Activated T-cell treated with anti-CD3 and anti-CD28 coated beads, Interleukin-2, amount 50 U/mL, for 24 hours (primary cell): ENCODE measurements around the gene PROC.
A peak's percentile ranks its signal among the peaks of the same experiment; 100 is the strongest.
"Not testable (repeated sequence)": the region's sequence is repeated elsewhere in the genome, so short reads cannot be mapped to it uniquely, and the experiment has no call there.

ENCODE experiments used
- DNase-seq: peaks from one replicate; pipeline ENCODE4 v3.0.0-alpha.2; 2020
- H3K27ac Mint-ChIP-seq: 2 replicates; pipeline ENCODE4 v1.8.0; 2020; ENCODE audit warnings: mild to moderate bottlenecking, mixed read lengths
- H3K27me3 Mint-ChIP-seq: 2 replicates; pipeline ENCODE4 v1.8.0; 2020; ENCODE audit warnings: mixed read lengths
- H3K36me3 Mint-ChIP-seq: 2 replicates; pipeline ENCODE4 v1.8.0; 2020; ENCODE audit warnings: low read depth, mixed read lengths
- H3K4me1 Mint-ChIP-seq: 2 replicates; pipeline ENCODE4 v1.8.0; 2020; ENCODE audit warnings: low read depth, mixed read lengths
- H3K4me3 Mint-ChIP-seq: 2 replicates; pipeline ENCODE4 v1.8.0; 2020; ENCODE audit warnings: mild to moderate bottlenecking, moderate library complexity, mixed read lengths
- H3K9me3 Mint-ChIP-seq: 2 replicates; pipeline ENCODE4 v1.8.0; 2020; ENCODE audit warnings: mixed read lengths

PROC gene

DNA sequence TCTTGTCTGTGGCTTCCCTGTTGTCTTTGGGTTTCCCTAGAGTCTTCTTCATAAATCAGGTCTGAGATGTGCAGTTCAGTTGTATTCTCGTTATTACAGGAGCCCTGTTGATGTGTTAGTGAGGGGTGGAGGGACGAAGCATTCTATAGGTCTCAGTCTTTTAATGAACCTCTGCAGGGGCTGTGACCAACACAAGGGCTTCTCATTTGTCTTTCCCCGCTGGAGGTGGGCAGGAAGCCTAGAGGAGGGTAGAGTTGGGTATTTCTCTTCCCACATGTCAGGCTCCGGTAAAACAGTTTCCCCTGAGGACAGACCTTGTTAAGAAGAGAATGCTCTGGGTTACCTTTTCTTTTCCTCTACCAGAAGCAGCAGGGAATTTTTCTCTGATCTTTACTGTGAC is 31.2 kb downstream of the PROC start:
- no peak overlapping the region for H3K27ac Mint-ChIP-seq

DNA sequence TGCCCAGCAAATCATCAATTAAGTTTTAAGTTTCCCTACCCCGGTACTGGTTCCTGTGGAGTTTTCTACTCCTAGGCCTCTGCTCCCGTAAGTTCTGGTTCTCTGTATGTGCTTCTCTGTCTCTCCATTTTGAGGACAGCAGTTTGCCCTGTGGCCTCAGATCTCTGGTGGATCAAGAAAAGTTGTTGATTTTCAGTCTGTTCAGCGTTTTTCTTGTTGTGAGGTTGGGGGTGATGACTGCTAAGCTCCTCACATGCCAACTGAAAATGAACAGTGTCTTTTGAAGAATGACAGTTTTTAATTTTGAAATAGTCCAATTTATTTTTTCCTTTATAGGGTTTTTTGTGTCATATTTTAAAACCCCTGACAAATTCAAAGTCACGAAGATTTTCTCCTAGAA is 31.7 kb downstream of the PROC start:
- Mint-ChIP-seq H3K27ac (no peak overlapping the region), H3K36me3 (peaks cover 12% of the 10 kb centered on the region), H3K4me1 (no peaks in the 10 kb centered on the region), H3K27me3 (no peaks in the 10 kb centered on the region), H3K9me3 (peaks cover 7% of the 10 kb centered on the region), H3K4me3 (no peak overlapping the region)
- no peak for DNase-seq

More for the DNA sequence above, 31.2 kb downstream of the PROC start:
- Mint-ChIP-seq H3K36me3 (peaks cover 12% of the 10 kb centered on the region), H3K4me3 (no peak overlapping the region), H3K9me3 (peaks cover 7% of the 10 kb centered on the region), H3K4me1 (no peaks in the 10 kb centered on the region), H3K27me3 (no peaks in the 10 kb centered on the region)
- no peak for DNase-seq

DNA sequence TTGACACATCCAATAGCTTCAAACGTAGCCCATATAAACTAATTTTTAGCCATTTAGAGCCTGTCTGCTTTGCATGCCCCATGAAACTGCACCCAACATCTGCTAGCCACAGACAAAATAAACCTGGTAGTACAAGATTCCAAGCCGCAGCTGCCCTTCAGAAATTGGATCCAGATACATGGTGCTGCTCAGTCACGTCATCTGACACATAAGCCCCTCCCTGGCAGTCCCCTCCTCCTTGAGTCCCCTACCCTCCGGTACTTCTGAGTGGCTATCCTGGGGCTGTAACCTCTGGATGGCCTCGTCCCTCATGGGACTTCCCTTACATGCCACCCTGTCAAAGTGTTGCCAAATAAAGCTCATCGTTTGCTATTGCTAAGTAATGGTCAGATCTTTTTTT is 33.8 kb downstream of the PROC start:
- DNase-seq, result no peak
- no peaks in the 10 kb centered on the region for H3K27me3 Mint-ChIP-seq
- H3K4me1 Mint-ChIP-seq, result peaks cover 11% of the 10 kb centered on the region

DNA sequence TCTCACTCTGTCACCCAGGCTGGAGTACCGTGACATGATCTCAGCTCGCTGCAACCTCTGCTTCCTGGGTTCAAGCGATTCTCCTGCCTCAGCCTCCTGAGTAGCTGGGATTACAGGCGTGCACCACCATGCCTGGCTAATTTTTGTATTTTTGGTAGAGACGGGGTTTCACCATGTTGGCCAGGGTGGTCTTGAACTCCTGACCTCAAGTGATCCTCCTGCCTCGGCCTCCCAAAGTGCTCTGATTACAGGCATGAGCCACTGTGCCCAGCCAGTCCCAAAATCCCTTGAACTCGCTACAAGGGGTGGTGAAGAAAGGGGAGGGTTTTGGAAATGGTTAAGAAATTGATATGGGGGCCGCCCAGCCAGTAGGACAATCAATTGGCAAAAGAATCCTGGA is 34.2 kb downstream of the PROC start:
- H3K4me3 Mint-ChIP-seq, H3K9me3 Mint-ChIP-seq, H3K27ac Mint-ChIP-seq, DNase-seq, H3K27me3 Mint-ChIP-seq: not testable (repeated sequence)
- Mint-ChIP-seq H3K36me3 (peaks cover 27% of the 10 kb centered on the region), H3K4me1 (peaks cover 12% of the 10 kb centered on the region)

More for the DNA sequence above, 33.8 kb downstream of the PROC start:
- H3K9me3 Mint-ChIP-seq, result peaks cover under 1% of the 10 kb centered on the region
- H3K36me3 Mint-ChIP-seq, result peaks cover 23% of the 10 kb centered on the region
- H3K4me3 Mint-ChIP-seq, result no peak overlapping the region
- H3K27ac Mint-ChIP-seq, result no peak overlapping the region

DNA sequence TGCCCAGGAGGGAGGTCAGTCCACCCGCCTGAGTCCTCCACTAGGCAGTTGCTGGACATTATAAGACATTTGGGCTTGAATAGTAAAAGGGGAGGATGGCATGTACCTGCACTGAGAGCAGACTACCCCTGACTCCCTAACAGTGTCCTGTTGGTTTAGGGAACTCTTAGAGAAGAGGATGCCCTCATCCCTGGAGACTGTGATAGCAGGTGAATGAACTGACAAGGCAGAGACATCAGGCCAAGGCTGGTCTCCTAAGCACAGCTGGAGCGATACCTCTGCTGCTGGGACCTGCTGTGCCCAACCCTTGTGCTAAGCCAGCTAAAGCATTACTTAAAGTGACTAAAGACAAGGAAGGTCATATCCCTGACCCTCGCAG is 34.8 kb downstream of the PROC start:
- Mint-ChIP-seq H3K27ac (no peak overlapping the region), H3K4me1 (peaks cover 17% of the 10 kb centered on the region), H3K9me3 (no peaks in the 10 kb centered on the region), H3K4me3 (no peak overlapping the region), H3K36me3 (peaks cover 29% of the 10 kb centered on the region), H3K27me3 (no peaks in the 10 kb centered on the region)
- no peak for DNase-seq

DNA sequence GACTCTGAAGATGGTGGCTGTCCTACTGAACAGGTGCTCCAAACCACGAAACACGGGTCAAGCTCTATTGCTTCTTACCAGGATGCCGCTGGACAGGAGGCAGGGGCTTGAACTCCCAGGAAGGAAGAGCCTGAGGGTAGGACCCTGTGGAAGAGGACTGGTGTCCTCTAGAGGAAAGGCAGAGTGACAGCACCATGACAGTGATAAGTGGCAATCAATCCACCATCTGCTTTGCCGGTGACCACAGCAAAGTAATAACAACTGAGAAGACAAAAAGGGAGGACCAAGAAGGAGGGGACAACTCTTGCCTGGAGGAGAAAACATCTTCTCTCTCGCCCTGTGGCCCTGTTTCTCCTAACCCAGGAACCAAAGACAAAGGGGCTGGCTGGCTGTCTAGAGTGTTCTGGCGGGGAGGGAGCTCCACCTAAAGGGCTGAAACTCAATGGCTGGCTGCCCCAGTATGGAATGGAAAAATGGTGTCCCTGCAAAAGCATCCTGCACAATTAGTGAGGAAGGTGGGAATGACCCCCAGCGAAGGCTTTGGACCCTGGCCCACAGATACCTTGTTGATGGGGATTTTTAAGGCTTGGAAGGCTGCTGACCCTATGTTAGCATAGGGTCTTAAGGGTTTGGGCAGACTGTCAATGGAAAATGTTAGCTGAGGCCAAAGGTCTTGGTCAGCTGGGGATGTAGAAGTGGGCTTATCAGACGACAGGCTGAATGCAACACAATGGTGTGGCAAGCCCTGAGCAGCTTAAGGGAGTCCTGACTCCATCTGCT is 35.4 kb downstream of the PROC start:
- no peak for DNase-seq
- Mint-ChIP-seq H3K27ac (no peak overlapping the region), H3K4me1 (peaks cover 17% of the 10 kb centered on the region), H3K4me3 (no peak overlapping the region), H3K27me3 (no peaks in the 10 kb centered on the region), H3K36me3 (peaks cover 29% of the 10 kb centered on the region), H3K9me3 (no peaks in the 10 kb centered on the region)

DNA sequence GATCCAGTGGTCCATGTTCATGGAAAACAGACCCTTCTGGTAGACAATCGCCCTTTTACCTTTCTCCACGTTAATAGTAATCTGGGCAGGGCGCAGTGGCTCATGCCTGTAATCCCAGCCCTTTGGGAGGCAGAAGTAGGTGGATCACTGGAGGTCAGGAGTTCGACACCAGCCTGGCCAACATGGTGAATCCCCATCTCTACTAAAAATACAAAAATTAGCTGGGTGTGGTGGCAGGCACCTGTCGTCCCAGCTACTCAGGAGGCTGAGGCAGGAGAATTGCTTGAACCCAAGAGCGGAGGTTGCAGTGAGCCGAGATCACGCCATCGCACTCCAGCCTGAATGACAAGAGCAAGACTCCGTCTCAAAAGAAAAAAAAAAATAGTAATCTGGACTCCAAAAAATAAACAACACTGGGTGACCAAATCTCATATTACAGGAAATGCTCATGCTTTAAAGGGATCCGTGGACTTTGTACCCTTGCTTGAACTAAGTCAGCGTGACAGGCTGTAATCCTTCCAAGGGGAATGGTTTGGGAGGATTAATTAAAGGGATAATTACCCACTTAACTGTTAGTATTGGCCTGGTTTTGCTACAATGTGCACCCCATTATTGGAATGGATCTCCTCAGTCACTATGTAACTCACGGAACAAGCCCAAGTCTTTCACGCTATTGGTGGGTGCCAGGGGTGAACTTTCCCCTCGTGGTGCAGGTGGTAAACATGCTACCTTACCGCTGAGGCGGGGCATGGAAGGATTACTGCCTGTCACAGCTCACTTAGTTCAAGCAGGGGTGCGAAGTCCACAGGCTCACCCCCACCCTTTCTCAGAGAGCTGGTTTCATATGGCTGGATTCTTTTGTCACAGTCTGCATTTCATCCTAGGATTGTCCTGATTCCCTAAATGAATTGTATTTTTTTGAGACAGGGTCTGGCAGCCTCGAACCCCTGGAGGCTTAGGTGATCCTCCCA is 36.7 kb downstream of the PROC start:
- H3K27ac Mint-ChIP-seq, result no peak overlapping the region
- DNase-seq, result no peak

DNA sequence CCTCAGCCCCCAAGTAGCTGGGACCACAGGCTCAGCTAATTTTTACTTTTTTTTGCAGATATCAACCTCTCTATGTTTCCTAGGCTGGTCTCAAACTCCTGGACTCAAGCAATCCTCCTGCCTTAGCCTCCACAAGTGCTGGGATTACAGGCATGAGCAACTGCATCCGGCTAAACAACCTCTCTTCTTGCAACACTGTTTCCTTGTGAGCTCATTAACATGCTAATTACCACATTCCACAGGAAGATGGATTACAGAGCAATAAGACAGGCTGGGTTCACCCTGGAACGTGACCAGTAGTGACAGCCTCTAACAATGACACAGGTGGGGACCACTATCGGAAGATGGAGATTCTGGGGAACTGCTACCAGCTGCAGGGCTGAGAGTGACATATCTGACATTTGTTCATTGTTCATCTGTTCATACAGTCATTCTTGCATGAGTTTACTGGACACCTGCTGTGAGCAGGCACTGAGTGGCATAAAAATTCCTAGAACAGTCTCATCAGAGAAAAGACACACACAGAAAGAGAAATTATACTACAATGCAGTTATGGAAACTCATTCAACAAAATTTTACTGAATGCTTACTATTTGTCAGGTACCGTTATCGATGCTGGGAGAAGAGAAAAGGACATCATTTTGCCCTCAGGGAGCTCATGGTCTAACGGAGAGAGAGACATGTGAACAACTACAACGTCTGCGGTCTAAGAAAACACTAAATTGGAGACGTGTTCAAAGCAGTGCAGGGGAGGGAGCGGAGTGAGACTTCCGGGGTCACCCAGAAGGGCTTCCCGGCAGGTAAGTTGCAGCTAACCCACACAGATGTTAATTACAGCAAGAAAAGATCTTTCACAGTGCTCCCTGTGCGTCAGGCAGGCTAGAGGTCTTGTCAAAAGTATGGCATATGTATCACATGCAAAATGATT is 37.6 kb downstream of the PROC start:
- Mint-ChIP-seq H3K4me3 (no peak overlapping the region), H3K27me3 (no peaks in the 10 kb centered on the region), H3K36me3 (peaks cover 17% of the 10 kb centered on the region), H3K4me1 (peaks cover 17% of the 10 kb centered on the region), H3K9me3 (no peaks in the 10 kb centered on the region), H3K27ac (peak overlapping the region; percentile 24)
- no peak for DNase-seq

More for the DNA sequence above, 36.7 kb downstream of the PROC start:
- H3K27me3 Mint-ChIP-seq, result no peaks in the 10 kb centered on the region
- no peak overlapping the region for H3K4me3 Mint-ChIP-seq
- no peaks in the 10 kb centered on the region for H3K9me3 Mint-ChIP-seq
- H3K36me3 Mint-ChIP-seq, result peaks cover 24% of the 10 kb centered on the region
- peaks cover 17% of the 10 kb centered on the region for H3K4me1 Mint-ChIP-seq

DNA sequence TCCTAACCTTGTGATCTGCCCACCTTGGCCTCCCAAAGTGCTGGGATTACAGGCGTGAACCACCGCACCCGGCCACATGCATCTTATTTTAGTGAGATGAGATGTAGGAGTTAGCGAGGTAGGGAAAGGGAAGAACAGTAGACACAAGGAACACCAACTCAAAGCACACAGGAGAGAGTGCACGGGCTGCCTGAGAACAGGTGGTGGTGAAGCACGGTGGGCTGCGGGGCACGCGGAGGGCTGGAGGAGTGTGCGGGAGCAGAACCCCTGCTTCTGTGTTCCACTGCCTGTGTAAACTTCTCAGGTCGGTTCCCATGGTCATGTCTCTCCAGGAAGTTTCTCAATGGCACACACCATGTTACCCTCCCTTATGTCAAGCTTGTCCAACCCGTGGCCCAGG is 38.7 kb downstream of the PROC start:
- Mint-ChIP-seq H3K27me3 (no peaks in the 10 kb centered on the region), H3K27ac (no peak overlapping the region), H3K4me1 (peaks cover 17% of the 10 kb centered on the region), H3K9me3 (no peaks in the 10 kb centered on the region), H3K36me3 (peaks cover 19% of the 10 kb centered on the region), H3K4me3 (no peak overlapping the region)
- no peak for DNase-seq

DNA sequence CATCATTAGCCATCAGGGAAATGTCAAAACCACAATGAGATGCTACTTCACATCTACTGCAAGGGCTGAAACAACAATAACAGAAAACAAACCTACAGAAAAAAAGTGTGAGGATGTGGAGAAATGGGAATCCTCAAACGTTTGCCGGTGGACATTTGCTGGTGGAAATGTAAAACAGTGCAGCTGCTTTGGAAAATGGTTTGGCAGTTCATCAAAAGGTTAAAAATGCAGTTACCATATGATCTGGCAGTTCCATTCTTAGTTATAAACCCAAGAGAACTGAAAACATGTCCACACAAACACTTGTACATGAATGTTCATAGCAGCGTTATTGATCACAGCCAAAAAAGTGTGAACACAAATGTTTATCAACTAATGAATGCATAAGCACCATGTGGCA is 44.2 kb downstream of the PROC start:
- Mint-ChIP-seq H3K4me1 (peaks cover 32% of the 10 kb centered on the region), H3K36me3 (peaks cover 15% of the 10 kb centered on the region), H3K27me3 (no peaks in the 10 kb centered on the region), H3K27ac (no peak overlapping the region), H3K9me3 (no peaks in the 10 kb centered on the region), H3K4me3 (no peak overlapping the region)
- DNase-seq, result no peak

DNA sequence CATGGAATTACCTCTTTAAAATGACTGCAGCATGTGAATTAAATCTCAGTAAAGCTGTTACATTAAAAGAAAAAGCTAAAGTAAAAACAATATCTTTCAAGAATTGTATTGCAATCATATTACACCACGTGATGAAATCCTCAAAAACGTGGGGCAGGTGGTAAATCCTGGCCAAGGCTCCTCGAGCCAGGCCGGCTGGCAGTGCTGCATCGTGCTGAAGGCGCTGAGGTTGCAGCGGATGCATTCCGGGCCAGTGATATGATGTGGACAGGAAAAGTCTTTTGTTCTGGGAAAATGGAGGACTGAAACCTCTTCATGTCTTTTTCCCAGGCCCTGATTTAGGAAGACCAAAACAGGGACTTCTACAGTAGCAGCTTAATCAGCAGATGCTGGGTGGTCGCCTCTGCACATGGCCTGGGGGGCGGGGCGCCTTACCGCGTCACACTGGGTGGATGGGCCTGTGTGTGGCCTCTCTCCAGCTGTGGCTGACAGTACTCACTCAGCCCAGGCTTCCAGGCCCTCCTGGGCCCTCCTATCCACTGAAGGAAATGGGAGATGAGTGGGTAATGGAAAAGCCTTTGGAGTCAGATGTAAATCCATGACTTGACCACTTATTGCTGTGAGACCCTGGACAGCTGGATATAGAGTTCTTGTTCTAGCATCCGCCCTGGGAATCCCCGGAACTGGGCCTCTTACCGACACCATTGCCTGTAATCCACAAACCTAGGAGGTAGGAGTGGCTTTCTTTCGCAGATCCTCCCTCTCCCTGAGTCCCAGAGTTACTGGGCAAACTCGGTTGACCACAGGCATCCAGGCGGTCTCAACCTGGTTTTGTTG is 45.1 kb downstream of the PROC start:
- Mint-ChIP-seq H3K36me3 (peaks cover 22% of the 10 kb centered on the region), H3K4me1 (peaks cover 28% of the 10 kb centered on the region)

DNA sequence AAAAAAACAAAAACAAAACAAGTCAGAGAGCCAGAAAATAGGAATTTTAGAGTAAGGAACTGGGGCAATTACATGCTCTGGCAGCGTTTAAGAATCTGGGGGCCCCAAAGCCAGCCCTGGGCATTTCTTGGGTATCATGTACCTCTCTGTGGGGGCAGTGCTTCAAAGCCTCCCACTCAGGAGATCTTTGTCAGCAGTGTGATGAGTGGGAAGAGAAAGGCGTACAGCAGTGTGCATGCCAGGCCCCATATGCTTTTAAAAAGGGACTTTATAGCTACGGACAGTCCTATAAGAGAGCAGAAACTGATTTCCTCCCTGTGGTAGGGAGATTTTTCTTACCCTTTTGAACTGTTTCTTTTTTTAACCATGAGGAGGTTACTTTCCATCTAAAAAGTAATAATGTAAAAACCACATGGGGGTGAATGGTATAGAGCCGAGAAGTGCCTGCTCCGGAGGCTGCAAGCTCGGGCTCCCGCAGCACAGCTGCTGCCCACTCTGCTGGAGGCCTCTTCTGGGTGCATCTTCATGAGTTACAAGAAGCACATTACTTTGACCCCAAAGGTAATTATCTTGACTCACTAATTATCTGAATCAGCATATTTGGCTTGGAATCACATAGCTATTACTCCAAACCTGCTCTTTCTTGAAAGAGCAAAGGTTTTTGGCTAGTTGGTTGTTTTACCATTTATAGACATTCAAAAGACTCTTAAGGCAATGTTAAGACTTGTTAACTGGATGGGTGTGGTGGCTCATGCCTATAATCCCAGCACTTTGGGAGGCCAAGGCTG is 46.4 kb downstream of the PROC start:
- no peak for DNase-seq
- Mint-ChIP-seq H3K9me3 (no peaks in the 10 kb centered on the region), H3K4me1 (peaks cover 28% of the 10 kb centered on the region), H3K27me3 (no peaks in the 10 kb centered on the region), H3K36me3 (peaks cover 32% of the 10 kb centered on the region), H3K4me3 (peak overlapping the region; percentile 0), H3K27ac (peak overlapping the region; percentile 42)

More for the DNA sequence above, 45.1 kb downstream of the PROC start:
- no peak overlapping the region for H3K4me3 Mint-ChIP-seq
- no peaks in the 10 kb centered on the region for H3K9me3 Mint-ChIP-seq
- no peak for DNase-seq
- H3K27me3 Mint-ChIP-seq, result no peaks in the 10 kb centered on the region
- no peak overlapping the region for H3K27ac Mint-ChIP-seq

DNA sequence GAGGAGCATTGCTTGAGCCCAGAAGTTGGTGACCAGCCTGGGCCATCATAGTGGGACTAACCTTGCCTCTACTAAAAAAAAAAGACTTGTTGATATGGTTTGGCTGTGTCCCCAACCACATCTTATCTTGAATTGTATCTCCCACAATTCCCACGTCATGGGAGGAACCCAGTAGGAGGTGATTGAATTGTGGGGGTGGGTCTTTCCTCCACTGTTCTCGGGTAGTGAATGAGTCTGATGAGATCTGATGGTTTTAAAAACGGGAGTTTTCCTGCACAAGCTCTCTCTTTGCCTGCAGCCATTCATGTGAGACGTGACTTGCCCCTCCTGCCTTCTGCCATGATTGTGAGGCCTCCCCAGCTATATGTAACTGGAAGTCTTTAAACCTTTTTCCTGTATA is 47.0 kb downstream of the PROC start:
- peaks cover 28% of the 10 kb centered on the region for H3K4me1 Mint-ChIP-seq
- DNase-seq, result no peak

More for the DNA sequence above, 47.0 kb downstream of the PROC start:
- peak overlapping the region; percentile 24 for H3K27ac Mint-ChIP-seq
- H3K4me3 Mint-ChIP-seq, result no peak overlapping the region
- H3K36me3 Mint-ChIP-seq, result peaks cover 37% of the 10 kb centered on the region
- H3K9me3 Mint-ChIP-seq, result no peaks in the 10 kb centered on the region
- no peaks in the 10 kb centered on the region for H3K27me3 Mint-ChIP-seq
